Neuron (in vitro differentiated cells): Measurements from ENCODE around the gene NKRF.

ENCODE experiments used
- H2AFZ ChIP-seq: one replicate; pipeline ENCODE4 v1.6.1; 2013; ENCODE audit warnings: low read depth, mild to moderate bottlenecking, inconsistent platforms, low read length, moderate library complexity
- H3K27me3 ChIP-seq: one replicate; pipeline ENCODE4 v1.6.1; 2013; ENCODE audit warnings: low read length; ENCODE audit not compliant: insufficient read depth
- H3K36me3 ChIP-seq: one replicate; pipeline ENCODE4 v1.6.1; 2013; ENCODE audit warnings: low read length; ENCODE audit not compliant: insufficient read depth
- H3K4me1 ChIP-seq: one replicate; pipeline ENCODE4 v1.6.1; 2013; ENCODE audit warnings: low read length; ENCODE audit not compliant: insufficient read depth
- H3K4me3 ChIP-seq: 2 replicates; pipeline ENCODE4 v1.5.1; 2013; ENCODE audit warnings: mild to moderate bottlenecking, low read length, moderate library complexity
- H3K9me3 ChIP-seq: one replicate; pipeline ENCODE4 v1.6.1; 2013; ENCODE audit warnings: low read length

NKRF gene

DNA sequence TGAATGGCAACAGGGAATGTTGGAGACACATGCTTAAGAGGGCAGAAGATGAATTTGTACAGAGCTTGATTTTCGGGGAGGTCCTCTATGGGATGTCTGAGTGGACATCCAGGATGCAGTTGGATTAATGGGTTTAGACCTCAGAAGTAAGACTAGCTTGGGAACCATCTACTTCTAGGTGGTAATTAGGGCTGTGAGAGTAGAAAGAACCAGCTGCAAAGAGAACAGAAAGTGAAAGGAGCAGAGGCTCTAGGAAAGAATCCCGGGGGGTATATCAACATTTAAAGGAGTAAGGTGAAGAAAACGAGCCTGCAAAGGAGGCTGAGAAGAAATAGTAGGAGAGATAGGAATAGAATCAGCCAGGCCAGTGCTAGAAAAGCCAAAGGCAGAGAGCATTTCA, 29.0 kb upstream of the NKRF start:
- no peaks in the 10 kb centered on the region for H3K4me1 ChIP-seq
- no peaks in the 10 kb centered on the region for H3K27me3 ChIP-seq
- H3K4me3 ChIP-seq, result no peak overlapping the region
- H2AFZ ChIP-seq, result no peak overlapping the region
- H3K9me3 ChIP-seq, result no peaks in the 10 kb centered on the region
- H3K36me3 ChIP-seq, result no peaks in the 10 kb centered on the region

DNA sequence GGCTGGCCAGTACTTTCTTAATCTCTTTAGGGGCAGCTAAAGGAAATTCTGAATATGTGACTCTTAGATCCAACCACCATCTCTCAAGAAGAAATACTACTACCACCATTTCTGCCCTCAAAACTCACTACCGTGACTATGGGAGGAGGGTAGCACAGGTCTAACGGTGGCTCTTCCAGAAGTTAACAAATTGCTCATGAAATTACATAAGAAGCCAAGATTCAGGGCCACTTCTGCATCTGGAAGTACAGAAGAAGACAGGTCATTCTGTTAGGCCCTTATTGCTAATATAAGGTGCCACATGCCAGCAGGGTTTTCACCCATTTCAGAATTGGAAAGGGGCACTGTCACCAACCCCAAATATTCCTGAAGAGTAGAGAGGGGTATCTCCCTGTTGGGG, 19.6 kb upstream of the NKRF start:
- H3K36me3 ChIP-seq, result peaks cover 2% of the 10 kb centered on the region
- no peak overlapping the region for H3K4me3 ChIP-seq
- H3K27me3 ChIP-seq, result no peaks in the 10 kb centered on the region
- H2AFZ ChIP-seq, result no peak overlapping the region
- H3K4me1 ChIP-seq, result no peaks in the 10 kb centered on the region
- H3K9me3 ChIP-seq, result no peaks in the 10 kb centered on the region

DNA sequence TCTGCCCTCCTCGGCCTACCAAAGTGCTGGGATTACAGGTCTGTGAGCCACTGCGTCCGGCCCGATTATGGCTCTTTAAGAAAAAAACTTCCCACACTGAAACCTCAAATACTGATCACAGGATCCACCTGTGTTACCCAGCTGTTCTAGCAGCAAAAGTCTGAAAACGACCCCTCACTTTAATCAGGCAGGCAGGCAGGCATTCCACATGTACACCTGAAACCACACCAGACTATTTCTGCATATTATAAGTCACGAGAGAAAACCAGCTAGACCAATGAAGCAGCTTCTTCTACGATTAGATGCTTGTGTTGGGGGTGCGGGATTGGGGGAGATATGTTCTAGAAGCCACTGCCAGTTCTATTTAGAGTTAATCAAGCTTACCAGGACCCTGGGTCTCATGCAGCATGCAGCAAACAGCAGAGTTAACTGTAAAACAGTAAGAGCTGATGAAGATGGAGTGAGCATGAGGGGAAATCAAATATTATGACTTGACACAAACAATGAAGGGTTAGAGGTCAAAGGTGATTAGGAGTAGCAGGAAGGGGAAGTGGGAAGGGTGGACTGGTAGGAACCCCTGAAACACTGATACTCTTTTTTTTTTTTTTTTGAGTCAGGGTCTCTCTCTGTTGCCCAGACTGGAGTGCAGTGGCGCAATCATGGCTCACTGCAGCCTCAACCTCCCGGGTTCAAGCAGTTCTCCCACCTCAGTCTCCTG, 18.9 kb upstream of the NKRF start:
- Histone ChIP-seq H3K4me1 (no peaks in the 10 kb centered on the region), H3K36me3 (peaks cover 2% of the 10 kb centered on the region), H2AFZ (no peak overlapping the region), H3K4me3 (no peak overlapping the region), H3K9me3 (no peaks in the 10 kb centered on the region), H3K27me3 (no peaks in the 10 kb centered on the region)

DNA sequence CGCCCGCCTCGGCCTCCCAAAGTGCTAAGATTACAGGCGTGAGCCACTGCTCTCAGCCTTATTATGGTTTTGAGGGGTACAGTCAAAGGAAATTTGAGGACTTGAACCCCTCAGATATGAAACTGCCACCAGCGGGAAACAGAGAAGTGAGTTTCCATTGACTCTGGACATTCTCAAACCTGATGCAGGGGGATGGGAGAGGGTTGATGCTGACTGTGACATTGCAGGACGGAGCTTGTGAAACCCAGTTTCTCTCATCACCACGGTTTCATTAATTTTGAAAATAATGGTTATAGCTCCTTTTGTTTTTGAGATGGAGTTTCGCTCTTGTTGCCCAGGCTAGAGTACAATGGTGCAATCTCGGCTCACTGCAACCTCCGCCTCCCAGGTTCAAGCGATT, 18.2 kb upstream of the NKRF start:
- H3K36me3 ChIP-seq, result peaks cover 2% of the 10 kb centered on the region
- no peak overlapping the region for H2AFZ ChIP-seq
- no peak overlapping the region for H3K4me3 ChIP-seq
- no peaks in the 10 kb centered on the region for H3K9me3 ChIP-seq
- H3K27me3 ChIP-seq, result no peaks in the 10 kb centered on the region
- H3K4me1 ChIP-seq, result no peaks in the 10 kb centered on the region

DNA sequence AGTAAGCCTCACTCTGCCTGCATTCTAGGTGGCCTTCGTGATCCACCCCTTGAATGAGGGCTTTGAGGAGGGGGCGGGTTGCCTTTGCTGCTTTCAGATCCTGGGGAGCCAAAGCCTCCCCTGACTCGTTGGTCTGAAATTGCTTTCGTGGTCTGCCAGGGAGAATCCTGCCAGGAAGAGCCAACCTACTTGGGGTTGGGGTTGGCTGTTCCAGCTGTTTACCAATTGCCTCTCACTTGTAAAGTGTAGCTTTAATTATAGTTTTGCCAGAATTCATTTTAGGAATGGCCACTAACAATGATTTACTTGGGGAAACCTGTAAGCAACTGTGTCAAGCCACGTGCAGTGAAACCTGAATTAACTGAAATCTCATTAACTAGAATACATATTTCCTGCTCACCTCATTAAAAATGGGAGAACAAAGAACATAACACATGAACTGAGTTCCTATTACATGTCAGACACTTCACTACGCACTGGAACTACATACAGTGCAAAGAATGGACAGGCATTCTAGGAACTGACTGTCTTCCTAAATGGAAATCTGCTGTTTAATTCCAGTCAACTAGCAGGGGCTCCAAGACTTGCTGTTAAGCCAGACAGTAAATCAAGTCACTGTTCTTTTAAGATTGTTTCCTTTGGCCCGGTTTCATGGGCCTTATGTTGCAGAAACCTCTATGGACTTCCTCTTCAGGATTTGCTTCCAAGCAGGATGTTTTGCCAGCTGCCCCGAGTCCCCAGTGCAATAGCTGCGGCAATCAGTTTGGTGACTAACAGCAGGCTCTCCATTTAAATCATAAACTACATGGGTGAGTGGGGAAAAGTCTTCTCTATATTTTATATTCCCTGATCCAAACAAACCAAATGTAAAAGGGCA, 16.4 kb upstream of the NKRF start:
- Histone ChIP-seq H3K9me3 (no peaks in the 10 kb centered on the region), H2AFZ (no peak overlapping the region), H3K4me3 (no peak overlapping the region), H3K4me1 (no peaks in the 10 kb centered on the region), H3K36me3 (peaks cover 2% of the 10 kb centered on the region), H3K27me3 (no peaks in the 10 kb centered on the region)

DNA sequence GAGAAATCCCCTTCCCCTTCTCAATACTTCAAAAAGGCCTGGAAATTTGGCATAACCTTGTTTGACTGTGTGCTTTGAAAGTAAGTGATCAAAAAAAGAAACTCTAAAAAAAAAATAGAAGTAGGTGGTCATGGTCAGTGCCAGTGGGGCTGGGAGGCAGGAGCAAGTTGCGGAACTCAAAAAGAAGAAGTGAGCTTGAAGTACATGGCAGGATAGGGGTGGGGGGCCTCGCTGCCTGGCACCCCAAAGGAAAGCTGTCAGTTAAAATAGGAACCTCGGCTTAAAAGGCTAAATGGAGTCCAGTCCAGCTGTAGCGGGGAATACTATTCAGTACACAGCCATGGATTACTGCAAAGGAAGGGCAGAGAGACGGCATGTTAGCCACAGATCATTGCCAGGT, 12.2 kb upstream of the NKRF start:
- Histone ChIP-seq H3K4me3 (no peak overlapping the region), H2AFZ (no peak overlapping the region), H3K9me3 (no peaks in the 10 kb centered on the region), H3K27me3 (no peaks in the 10 kb centered on the region), H3K4me1 (no peaks in the 10 kb centered on the region), H3K36me3 (no peaks in the 10 kb centered on the region)

DNA sequence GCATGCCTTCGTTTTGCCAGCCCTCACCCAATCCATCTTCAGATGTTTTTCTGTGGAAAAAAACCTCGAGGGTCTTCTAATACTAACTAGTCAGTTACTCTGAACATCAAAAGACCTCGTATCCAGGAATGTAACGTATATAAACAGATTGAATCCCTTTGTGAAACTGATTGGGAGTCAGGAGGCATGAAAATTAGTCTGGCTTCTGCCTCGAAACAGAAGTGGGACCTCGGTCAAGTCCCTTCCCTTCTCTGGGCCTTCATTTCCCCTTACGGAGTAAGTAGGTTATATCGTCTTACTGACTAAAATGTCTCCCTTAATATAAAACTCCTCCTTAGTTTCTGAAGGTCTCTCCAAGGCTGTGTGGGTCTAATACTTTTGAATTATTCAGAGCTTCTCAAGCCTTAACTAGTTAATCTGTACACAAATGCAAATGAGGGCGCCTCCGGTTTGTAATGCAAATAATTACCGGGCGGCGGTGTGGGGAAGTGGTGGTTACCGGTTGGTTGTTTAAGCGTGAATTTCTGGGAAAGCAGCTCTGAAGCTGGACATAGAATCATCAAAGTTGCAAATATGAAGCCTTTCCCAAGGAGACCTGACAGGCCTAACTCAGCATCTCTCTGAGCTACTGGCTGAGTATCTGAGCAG, 11.4 kb upstream of the NKRF start:
- Histone ChIP-seq H3K36me3 (no peaks in the 10 kb centered on the region), H3K9me3 (no peaks in the 10 kb centered on the region), H2AFZ (no peak overlapping the region), H3K27me3 (no peaks in the 10 kb centered on the region), H3K4me1 (no peaks in the 10 kb centered on the region), H3K4me3 (no peak overlapping the region)

DNA sequence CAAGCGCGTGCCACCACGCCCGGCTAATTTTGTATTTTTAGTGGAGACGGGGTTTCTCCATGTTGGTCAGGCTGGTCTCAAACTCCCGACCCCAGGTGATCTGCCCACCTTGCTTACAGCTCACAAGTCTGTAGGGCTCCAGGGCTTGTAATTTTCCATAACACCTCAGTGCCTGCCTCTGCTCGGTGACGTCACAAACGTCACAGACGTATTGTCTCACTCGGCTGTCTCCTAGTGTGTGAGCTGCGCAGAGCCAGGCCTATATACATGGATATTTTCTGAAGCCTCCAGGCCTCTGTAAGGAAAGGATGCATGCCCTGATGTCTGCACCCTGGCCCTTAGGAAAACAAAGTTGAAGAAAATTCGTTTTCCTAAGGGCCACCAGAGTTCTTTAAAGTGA, 8.6 kb upstream of the NKRF start:
- H3K4me3 ChIP-seq, result no peak overlapping the region
- H3K9me3 ChIP-seq, result no peaks in the 10 kb centered on the region
- no peaks in the 10 kb centered on the region for H3K4me1 ChIP-seq
- H3K36me3 ChIP-seq, result no peaks in the 10 kb centered on the region
- no peak overlapping the region for H2AFZ ChIP-seq
- H3K27me3 ChIP-seq, result no peaks in the 10 kb centered on the region

DNA sequence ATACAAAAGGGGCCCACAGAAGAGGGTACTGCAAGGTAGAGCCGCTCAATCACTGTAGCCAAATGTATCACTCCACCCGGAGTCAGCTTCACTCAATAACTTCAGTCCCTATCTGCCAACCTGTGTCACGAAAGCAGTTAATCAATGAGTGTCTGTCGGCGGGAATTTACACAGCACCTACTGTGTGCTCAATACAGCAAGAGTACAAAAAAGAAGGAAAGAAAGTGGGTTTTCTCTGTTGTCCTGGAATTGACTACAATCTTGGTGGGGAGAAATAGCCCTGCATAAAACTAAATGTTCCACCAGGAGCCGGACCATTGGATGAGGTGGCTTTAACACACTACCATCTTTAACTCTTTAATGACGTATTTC, 780 bp upstream of the NKRF start:
- H2AFZ ChIP-seq, result peak overlapping the region; percentile 66
- no peaks in the 10 kb centered on the region for H3K36me3 ChIP-seq
- no peaks in the 10 kb centered on the region for H3K4me1 ChIP-seq
- H3K4me3 ChIP-seq, result no peak overlapping the region
- H3K9me3 ChIP-seq, result no peaks in the 10 kb centered on the region
- H3K27me3 ChIP-seq, result no peaks in the 10 kb centered on the region

DNA sequence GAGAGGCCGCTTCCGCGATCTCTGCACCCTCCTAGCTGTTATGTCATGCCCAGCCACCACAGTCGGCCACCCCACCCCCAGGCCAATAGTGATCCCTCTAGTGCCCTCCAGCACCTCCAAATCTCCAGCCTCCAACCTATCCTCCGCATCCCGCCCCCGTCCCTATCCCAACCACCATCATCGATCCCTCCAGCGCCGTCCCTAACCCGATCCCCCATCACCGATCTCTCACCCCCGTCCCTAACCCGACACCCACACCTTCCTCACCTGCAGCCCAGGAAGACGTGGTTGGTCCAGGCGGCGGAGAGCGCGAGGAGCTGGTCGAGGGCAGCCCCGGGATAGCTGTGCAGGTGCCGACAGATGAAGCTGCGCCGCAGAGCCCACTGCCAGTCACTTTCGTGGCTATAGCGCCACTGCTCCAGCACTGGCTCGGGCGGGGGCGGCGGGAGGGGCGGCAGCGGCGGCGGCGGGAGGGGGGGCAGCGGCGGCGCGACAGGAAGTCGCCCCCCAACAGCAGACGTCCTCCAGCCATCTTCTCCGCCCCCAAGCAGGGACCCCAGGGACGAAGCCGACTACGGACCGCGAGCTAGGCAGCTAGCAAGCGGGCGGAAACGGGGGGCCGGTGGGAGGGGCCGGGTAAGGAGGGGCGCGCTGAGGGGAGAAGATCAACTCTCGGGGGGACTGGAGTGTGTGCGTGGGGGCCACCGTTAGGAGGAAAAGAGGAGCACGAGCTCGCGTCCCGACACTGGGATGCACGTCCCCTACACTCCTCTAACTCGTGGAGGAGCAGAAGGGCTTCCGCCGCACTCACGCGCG, 552 bp downstream of the NKRF start:
- Histone ChIP-seq H3K27me3 (no peaks in the 10 kb centered on the region), H3K4me1 (no peaks in the 10 kb centered on the region), H2AFZ (peak overlapping the region; percentile 66), H3K9me3 (no peaks in the 10 kb centered on the region), H3K36me3 (no peaks in the 10 kb centered on the region), H3K4me3 (peak overlapping the region; percentile 84)

DNA sequence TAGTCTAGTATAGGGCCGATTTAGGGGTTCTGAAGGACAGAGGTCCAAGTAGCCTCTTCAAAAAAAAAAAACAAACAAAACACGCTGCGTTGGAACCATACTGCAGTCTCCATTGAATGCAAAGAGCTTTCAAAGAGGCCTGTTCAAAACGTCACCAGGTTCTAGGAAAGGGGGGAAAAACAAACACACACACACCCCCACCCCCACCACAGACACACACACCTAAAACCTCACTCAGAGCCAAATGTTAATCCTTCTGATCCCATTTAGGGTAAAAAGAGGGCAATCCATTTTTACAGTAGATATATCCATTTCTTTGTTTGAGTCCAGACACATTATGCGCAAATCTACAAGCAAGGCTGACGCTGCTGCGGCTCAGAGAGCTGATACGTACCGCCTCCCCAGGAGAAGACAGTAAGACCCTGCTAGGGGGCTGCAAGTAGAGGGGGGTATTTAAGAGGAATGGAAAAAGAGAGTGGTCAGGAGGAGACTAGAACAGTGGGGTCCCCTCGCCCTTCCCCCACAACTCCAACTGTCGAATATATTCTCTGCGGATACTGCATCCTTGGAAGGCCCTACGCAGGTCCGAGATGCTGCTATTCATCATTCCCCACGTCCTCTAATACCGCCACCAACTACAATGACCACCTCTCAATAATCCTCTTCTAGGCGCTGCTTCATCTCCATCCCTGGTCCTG, 1.3 kb downstream of the NKRF start:
- H3K4me3 ChIP-seq, result peak overlapping the region; percentile 84
- no peaks in the 10 kb centered on the region for H3K27me3 ChIP-seq
- no peaks in the 10 kb centered on the region for H3K9me3 ChIP-seq
- no peaks in the 10 kb centered on the region for H3K36me3 ChIP-seq
- no peaks in the 10 kb centered on the region for H3K4me1 ChIP-seq
- no peak overlapping the region for H2AFZ ChIP-seq

DNA sequence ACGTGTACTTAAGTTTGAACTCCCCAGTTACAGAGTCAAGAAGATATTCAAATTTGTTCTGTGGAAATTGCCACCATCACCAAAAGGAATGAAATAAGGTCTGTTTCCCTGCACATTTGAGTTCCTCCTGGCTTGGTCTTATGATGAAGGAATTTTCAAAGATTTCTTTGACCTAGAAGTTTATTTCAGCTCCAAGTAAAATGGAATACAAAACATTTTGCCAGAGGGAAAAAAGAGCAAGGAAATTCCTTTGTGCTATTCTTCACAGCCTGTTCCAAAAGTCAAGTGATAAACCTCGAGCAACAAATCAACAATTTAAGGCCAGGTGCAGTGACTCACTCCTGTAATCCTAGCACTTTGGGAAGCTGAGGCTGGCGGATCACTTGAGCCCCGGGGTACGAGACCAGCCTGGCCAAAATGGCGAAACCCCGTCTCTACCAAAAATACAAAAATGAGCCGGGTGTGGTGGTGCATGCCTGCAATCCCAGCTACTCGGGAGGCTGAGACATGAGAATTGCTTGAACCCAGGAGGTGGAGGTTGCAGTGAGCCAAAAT, 3.4 kb downstream of the NKRF start:
- Histone ChIP-seq H3K27me3 (no peaks in the 10 kb centered on the region), H2AFZ (no peak overlapping the region), H3K4me3 (no peak overlapping the region), H3K36me3 (no peaks in the 10 kb centered on the region), H3K9me3 (no peaks in the 10 kb centered on the region), H3K4me1 (no peaks in the 10 kb centered on the region)
